ENCODE results near the gene SGK1.

The SGK1 gene

GRCh38 chr6:134132494-134133141, 185.3 kb downstream of the SGK1 start:
- no peak for DNase-seq (ENCODE audit: low read depth)
- H3K4me3 ChIP-seq (ENCODE audit: control insufficient read depth, low read depth, low read length): no peak overlapping the region
- TF ChIP-seq CTCF (conservative IDR thresholded peaks at IDR 0.05; ENCODE audit: control insufficient read depth, insufficient read depth, low read depth, low read length): no peak

- no peak for TF ChIP-seq CTCF (conservative IDR thresholded peaks at IDR 0.05; ENCODE audit: control insufficient read depth, insufficient read depth, low read depth, low read length)
- DNase-seq (ENCODE audit: low read depth): no peak
- no peak overlapping the region for H3K4me3 ChIP-seq (ENCODE audit: control insufficient read depth, low read depth, low read length)
Observed at GRCh38 chr6:134131530-134132139, 186.3 kb downstream of the SGK1 start.

GRCh38 chr6:134128146-134128545, 189.8 kb downstream of the SGK1 start:
- TF ChIP-seq CTCF (conservative IDR thresholded peaks at IDR 0.05; ENCODE audit: control insufficient read depth, insufficient read depth, low read depth, low read length): no peak
- DNase-seq (ENCODE audit: low read depth): no peak
- H3K4me3 ChIP-seq (ENCODE audit: control insufficient read depth, low read depth, low read length): no peak overlapping the region

- TF ChIP-seq CTCF (conservative IDR thresholded peaks at IDR 0.05; ENCODE audit: control insufficient read depth, insufficient read depth, low read depth, low read length): peak; percentile 71
- peak; percentile 75 for DNase-seq (ENCODE audit: low read depth)
- no peak overlapping the region for H3K4me3 ChIP-seq (ENCODE audit: control insufficient read depth, low read depth, low read length)
Observed at GRCh38 chr6:134123666-134124208, 194.2 kb downstream of the SGK1 start.

- no peak for TF ChIP-seq CTCF (conservative IDR thresholded peaks at IDR 0.05; ENCODE audit: control insufficient read depth, insufficient read depth, low read depth, low read length)
- no peak for DNase-seq (ENCODE audit: low read depth)
- H3K4me3 ChIP-seq (ENCODE audit: control insufficient read depth, low read depth, low read length): no peak overlapping the region
Observed at GRCh38 chr6:134122775-134123174, 195.1 kb downstream of the SGK1 start.

- TF ChIP-seq CTCF (conservative IDR thresholded peaks at IDR 0.05; ENCODE audit: control insufficient read depth, insufficient read depth, low read depth, low read length): no peak
- DNase-seq (ENCODE audit: low read depth): no peak
- H3K4me3 ChIP-seq (ENCODE audit: control insufficient read depth, low read depth, low read length): no peak overlapping the region
Observed at GRCh38 chr6:134119486-134119885, 198.4 kb downstream of the SGK1 start.
